ENCODE measurements around the gene RNASEH1.

- TF ChIP-seq, protein P1, sequence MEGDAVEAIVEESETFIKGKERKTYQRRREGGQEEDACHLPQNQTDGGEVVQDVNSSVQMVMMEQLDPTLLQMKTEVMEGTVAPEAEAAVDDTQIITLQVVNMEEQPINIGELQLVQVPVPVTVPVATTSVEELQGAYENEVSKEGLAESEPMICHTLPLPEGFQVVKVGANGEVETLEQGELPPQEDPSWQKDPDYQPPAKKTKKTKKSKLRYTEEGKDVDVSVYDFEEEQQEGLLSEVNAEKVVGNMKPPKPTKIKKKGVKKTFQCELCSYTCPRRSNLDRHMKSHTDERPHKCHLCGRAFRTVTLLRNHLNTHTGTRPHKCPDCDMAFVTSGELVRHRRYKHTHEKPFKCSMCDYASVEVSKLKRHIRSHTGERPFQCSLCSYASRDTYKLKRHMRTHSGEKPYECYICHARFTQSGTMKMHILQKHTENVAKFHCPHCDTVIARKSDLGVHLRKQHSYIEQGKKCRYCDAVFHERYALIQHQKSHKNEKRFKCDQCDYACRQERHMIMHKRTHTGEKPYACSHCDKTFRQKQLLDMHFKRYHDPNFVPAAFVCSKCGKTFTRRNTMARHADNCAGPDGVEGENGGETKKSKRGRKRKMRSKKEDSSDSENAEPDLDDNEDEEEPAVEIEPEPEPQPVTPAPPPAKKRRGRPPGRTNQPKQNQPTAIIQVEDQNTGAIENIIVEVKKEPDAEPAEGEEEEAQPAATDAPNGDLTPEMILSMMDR (conservative IDR thresholded peaks at IDR 0.05; ENCODE audit: low read depth, low read length): no peak
- TF ChIP-seq EZH2 (IDR thresholded peaks at IDR 0.05; ENCODE audit: borderline replicate concordance, low read depth, low read length, poor library complexity, severe bottlenecking): no peak
Measured at GRCh38 chr2:3539836-3540235, 18.3 kb downstream of the RNASEH1 start.
